Measurements from ENCODE around the gene PRMT1. TPM values are rescaled to one million over a fixed set of nuclear protein-coding genes. Genes with fewer than 3 reads are reported as not detected.

PRMT1 gene
- total and polyA plus RNA-seq, 9 of the 15 experiments (the other 6 are each of a cell fraction or from before 2014, with no cell fraction given), result 13.3 to 464 (median 326) TPM

GRCh38 chr19:49658566-49659442, 18.3 kb upstream of the PRMT1 start:
- in situ Hi-C loops (cut with MboI), result no loop called here
- no TSS peak for BruUV-seq (replicated peaks)
- POLR2A ChIA-PET, result interaction anchor here (0.6 to 4.8 kb wide), 5 partner anchors 7 to 203 kb away, joined by 3 to 28 read pairs (median 3); partner anchors contain the start of genes BCL2L12, IRF3 and SCAF1
- TF ChIP-seq ZNF408 (CRISPR knock-in tag; IDR thresholded peaks at IDR 0.05; ENCODE audit: low read depth) (no peak), ZBTB11 (CRISPR knock-in tag; IDR thresholded peaks at IDR 0.05) (0 out of 6 replicates have a peak, but pooled peaks of 1 of the 3 experiments have one; percentile 23), BCOR (IDR thresholded peaks at IDR 0.05) (peak; percentile 73), KDM1A (IDR thresholded peaks at IDR 0.05) (peak in 1 of 2 experiments; percentile 36; a peak in 1 of 4 replicates), SMARCA5 (IDR thresholded peaks at IDR 0.05) (no peak), POLR2G (IDR thresholded peaks at IDR 0.05; ENCODE audit: low read depth, low read length) (peak; percentile 56), FOXJ3 (CRISPR knock-in tag; IDR thresholded peaks at IDR 0.05) (no peak), RBFOX2 (IDR thresholded peaks at IDR 0.05; ENCODE audit: low read depth, low read length) (peak; percentile 58)
- H3K79me2 ChIP-seq (ENCODE audit: control insufficient read depth, insufficient read depth, low read length), result peaks cover 7% of the 10 kb centered on the region
- no peak overlapping the region for H3K27ac ChIP-seq (ENCODE audit: extremely low read depth, low read depth, low read length)
- no peak overlapping the region for H3K4me2 ChIP-seq (ENCODE audit: insufficient read depth, low read length)
- WGBS (ENCODE audit: insufficient coverage, low coverage, missing lambda C conversion rate), result 93% methylated on average over 11 of the region's 12 CpGs
- 0 out of 2 replicates have a peak, but pooled peaks cover 14% of the 10 kb centered on the region for H4K20me1 ChIP-seq (replicated peaks; ENCODE audit: control insufficient read depth, insufficient read depth, low read length)
- peaks cover 0 to 24% of the 10 kb centered on the region in 2 experiments; a peak in 2 of 5 replicates for H3K4me1 ChIP-seq (replicated peaks in 1 of 2; ENCODE audit: control insufficient read depth in 2 of 2, insufficient read depth in 2 of 2, low read length in 2 of 2)
- DNase-seq (ENCODE audit: extremely low read depth in 1 of 4, low spot score in 3 of 4) (no peak), ATAC-seq (no peak), FAIRE-seq (no peak)
- no peak overlapping the region for H3K4me3 ChIP-seq
- CTCF ChIA-PET (ENCODE audit: low intra/inter-chr PET ratio), result no interaction called here
- H3K9me3 ChIP-seq (replicated peaks; ENCODE audit: control insufficient read depth, insufficient read depth, low read depth, low read length), result 0 out of 2 replicates have a peak, but pooled peaks cover 2% of the 10 kb centered on the region
- intact Hi-C loops (cut with micrococcal nuclease), result no loop called here
- peaks cover 91% of the 10 kb centered on the region; the same call in 2 of the 3 replicates for H3K36me3 ChIP-seq (ENCODE audit: control insufficient read depth, insufficient read depth, low read length)
- H2AFZ ChIP-seq (ENCODE audit: low read depth, low read length), result no peak overlapping the region
- H3K27me3 ChIP-seq (ENCODE audit: control insufficient read depth in 2 of 2, insufficient read depth in 2 of 2, low read length in 2 of 2), result no peaks in the 10 kb centered on the region
- peaks cover 2% of the 10 kb centered on the region for H3K9me1 ChIP-seq (ENCODE audit: control insufficient read depth, insufficient read depth, low read length)
- no peak overlapping the region for H3K9ac ChIP-seq (ENCODE audit: insufficient read depth in 1 of 2, low read depth in 2 of 2, low read length in 2 of 2)
